IMR-90 (cell line): ENCODE results near the gene MYO7B.

Experiments
- BHLHE40 ChIP-seq: fragments of 150-350 bp; IDR thresholded peaks from 2 replicates; pipeline ENCODE4 v1.6.1; 2016; ENCODE audit warnings: mild to moderate bottlenecking, low read depth, low read length
- CHD1 ChIP-seq: IDR thresholded peaks from 2 replicates; pipeline ENCODE4 v1.6.1; 2012; ENCODE audit warnings: low read depth, low read length, improper control_type of control experiment
- MAZ ChIP-seq: IDR thresholded peaks from 2 replicates; pipeline ENCODE4 v1.6.1; 2012; ENCODE audit warnings: low read depth, mild to moderate bottlenecking, low read length, improper control_type of control experiment, moderate library complexity, borderline replicate concordance
- POLR2A ChIP-seq: IDR thresholded peaks from 2 replicates; pipeline ENCODE4 v1.6.1; 2012; ENCODE audit warnings: mild to moderate bottlenecking, low read depth, low read length
- TF ChIP-seq, protein P1 (sequence below): conservative IDR thresholded peaks from 2 replicates; pipeline ENCODE4 v1.5.1; 2012; ENCODE audit warnings: mild to moderate bottlenecking, low read depth, low read length, improper control_type of control experiment
- TF ChIP-seq, protein P2 (sequence below): fragments of 150-350 bp; IDR thresholded peaks from 2 replicates; pipeline ENCODE4 v1.6.1; 2017; ENCODE audit warnings: mild to moderate bottlenecking, antibody characterized with exemption, low read length, low read depth

- TF ChIP-seq MAZ (no peak), CHD1 (no peak), POLR2A (no peak), BHLHE40 (no peak)
- TF ChIP-seq, protein P1, sequence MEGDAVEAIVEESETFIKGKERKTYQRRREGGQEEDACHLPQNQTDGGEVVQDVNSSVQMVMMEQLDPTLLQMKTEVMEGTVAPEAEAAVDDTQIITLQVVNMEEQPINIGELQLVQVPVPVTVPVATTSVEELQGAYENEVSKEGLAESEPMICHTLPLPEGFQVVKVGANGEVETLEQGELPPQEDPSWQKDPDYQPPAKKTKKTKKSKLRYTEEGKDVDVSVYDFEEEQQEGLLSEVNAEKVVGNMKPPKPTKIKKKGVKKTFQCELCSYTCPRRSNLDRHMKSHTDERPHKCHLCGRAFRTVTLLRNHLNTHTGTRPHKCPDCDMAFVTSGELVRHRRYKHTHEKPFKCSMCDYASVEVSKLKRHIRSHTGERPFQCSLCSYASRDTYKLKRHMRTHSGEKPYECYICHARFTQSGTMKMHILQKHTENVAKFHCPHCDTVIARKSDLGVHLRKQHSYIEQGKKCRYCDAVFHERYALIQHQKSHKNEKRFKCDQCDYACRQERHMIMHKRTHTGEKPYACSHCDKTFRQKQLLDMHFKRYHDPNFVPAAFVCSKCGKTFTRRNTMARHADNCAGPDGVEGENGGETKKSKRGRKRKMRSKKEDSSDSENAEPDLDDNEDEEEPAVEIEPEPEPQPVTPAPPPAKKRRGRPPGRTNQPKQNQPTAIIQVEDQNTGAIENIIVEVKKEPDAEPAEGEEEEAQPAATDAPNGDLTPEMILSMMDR, result no peak
- TF ChIP-seq, protein P2, sequence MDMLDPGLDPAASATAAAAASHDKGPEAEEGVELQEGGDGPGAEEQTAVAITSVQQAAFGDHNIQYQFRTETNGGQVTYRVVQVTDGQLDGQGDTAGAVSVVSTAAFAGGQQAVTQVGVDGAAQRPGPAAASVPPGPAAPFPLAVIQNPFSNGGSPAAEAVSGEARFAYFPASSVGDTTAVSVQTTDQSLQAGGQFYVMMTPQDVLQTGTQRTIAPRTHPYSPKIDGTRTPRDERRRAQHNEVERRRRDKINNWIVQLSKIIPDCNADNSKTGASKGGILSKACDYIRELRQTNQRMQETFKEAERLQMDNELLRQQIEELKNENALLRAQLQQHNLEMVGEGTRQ, result no peak
Measured at GRCh38 chr2:127515383-127515915, 20.0 kb upstream of the MYO7B start.
